Measurements from ENCODE around the gene LRRC4C.

LRRC4C gene

GRCh38 chr11:41289408-41289807, 170.0 kb downstream of the LRRC4C start:
- H3K4me2 ChIP-seq (ENCODE audit: low read length), result no peak overlapping the region
- no peaks in the 10 kb centered on the region for H3K4me1 ChIP-seq (ENCODE audit: control insufficient read depth, insufficient read depth, low read length)
- H3K9me3 ChIP-seq (replicated peaks; ENCODE audit: low read length), result no peaks in the 10 kb centered on the region
- H3K27me3 ChIP-seq (ENCODE audit: control insufficient read depth, insufficient read depth, low read length), result no peaks in the 10 kb centered on the region
- H3K36me3 ChIP-seq (ENCODE audit: insufficient read depth, low read length), result no peaks in the 10 kb centered on the region
- no peak overlapping the region for H3K4me3 ChIP-seq (ENCODE audit: low read length)
- no peak overlapping the region for H3K9ac ChIP-seq (ENCODE audit: low read depth, low read length)

- Histone ChIP-seq H3K9ac (ENCODE audit: low read depth, low read length) (no peak overlapping the region), H3K4me2 (ENCODE audit: low read length) (no peak overlapping the region), H3K36me3 (ENCODE audit: insufficient read depth, low read length) (no peaks in the 10 kb centered on the region), H3K27me3 (ENCODE audit: control insufficient read depth, insufficient read depth, low read length) (no peaks in the 10 kb centered on the region), H3K4me3 (ENCODE audit: low read length) (no peak overlapping the region), H3K9me3 (replicated peaks; ENCODE audit: low read length) (no peaks in the 10 kb centered on the region), H3K4me1 (ENCODE audit: control insufficient read depth, insufficient read depth, low read length) (no peaks in the 10 kb centered on the region)
These were observed 172.7 kb downstream of the LRRC4C start for GRCh38 chr11:41286751-41287150.

- Histone ChIP-seq H3K9ac (ENCODE audit: low read depth, low read length) (no peak overlapping the region), H3K27me3 (ENCODE audit: control insufficient read depth, insufficient read depth, low read length) (no peaks in the 10 kb centered on the region)
These were observed 175.1 kb downstream of the LRRC4C start for GRCh38 chr11:41284354-41284753.

DNA sequence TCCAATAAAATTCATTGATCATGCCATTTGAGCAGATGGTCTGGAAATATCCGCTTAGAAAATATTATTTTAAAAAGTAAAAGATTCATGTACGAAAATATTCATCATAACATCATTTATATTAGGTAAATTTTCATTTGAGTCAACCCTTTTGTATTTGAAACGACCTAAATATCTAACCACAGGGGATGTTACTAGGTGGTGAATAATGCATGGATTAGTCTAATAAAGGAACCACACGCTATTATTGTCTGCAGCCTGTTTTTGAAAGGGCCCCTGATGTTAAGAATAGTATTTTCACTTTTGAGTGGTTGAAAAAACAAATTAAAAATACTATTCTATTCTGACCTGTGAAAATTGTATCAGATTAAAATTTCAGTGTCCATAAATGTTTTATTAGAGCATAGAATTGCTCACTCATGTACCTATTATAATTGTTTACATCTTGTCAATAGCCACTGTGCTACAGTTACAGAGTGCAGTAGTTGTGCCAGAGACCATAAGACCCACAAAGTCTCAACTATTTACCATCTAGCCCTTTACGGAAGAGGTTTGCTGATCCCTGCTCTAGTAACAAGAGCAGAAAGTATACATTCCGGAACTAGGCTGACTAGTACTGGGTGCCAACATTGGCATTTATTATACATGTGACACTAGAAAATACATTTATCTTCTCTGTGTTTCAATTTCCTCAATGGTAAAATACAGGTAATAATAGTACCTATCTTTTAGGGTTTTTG, 176.1 kb downstream of the LRRC4C start:
- H3K4me2 ChIP-seq (ENCODE audit: low read length), result no peak overlapping the region
- no peaks in the 10 kb centered on the region for H3K4me1 ChIP-seq (ENCODE audit: control insufficient read depth, insufficient read depth, low read length)
- H3K36me3 ChIP-seq (ENCODE audit: insufficient read depth, low read length), result no peaks in the 10 kb centered on the region
- H3K9ac ChIP-seq (ENCODE audit: low read depth, low read length), result no peak overlapping the region
- H3K27me3 ChIP-seq (ENCODE audit: control insufficient read depth, insufficient read depth, low read length), result no peaks in the 10 kb centered on the region
- no peak overlapping the region for H3K4me3 ChIP-seq (ENCODE audit: low read length)
- no peaks in the 10 kb centered on the region for H3K9me3 ChIP-seq (replicated peaks; ENCODE audit: low read length)

More at GRCh38 chr11:41284354-41284753, 175.1 kb downstream of the LRRC4C start:
- no peak overlapping the region for H3K4me2 ChIP-seq (ENCODE audit: low read length)
- H3K9me3 ChIP-seq (replicated peaks; ENCODE audit: low read length), result no peaks in the 10 kb centered on the region
- no peaks in the 10 kb centered on the region for H3K4me1 ChIP-seq (ENCODE audit: control insufficient read depth, insufficient read depth, low read length)
- H3K4me3 ChIP-seq (ENCODE audit: low read length), result no peak overlapping the region
- H3K36me3 ChIP-seq (ENCODE audit: insufficient read depth, low read length), result no peaks in the 10 kb centered on the region

GRCh38 chr11:41282395-41282794, 177.1 kb downstream of the LRRC4C start:
- H3K4me1 ChIP-seq (ENCODE audit: control insufficient read depth, insufficient read depth, low read length), result no peaks in the 10 kb centered on the region
- H3K4me3 ChIP-seq (ENCODE audit: low read length), result no peak overlapping the region
- H3K36me3 ChIP-seq (ENCODE audit: insufficient read depth, low read length), result no peaks in the 10 kb centered on the region
- no peak overlapping the region for H3K4me2 ChIP-seq (ENCODE audit: low read length)
- no peaks in the 10 kb centered on the region for H3K27me3 ChIP-seq (ENCODE audit: control insufficient read depth, insufficient read depth, low read length)
- no peaks in the 10 kb centered on the region for H3K9me3 ChIP-seq (replicated peaks; ENCODE audit: low read length)
- H3K9ac ChIP-seq (ENCODE audit: low read depth, low read length), result no peak overlapping the region

GRCh38 chr11:41281131-41281742, 178.2 kb downstream of the LRRC4C start:
- Histone ChIP-seq H3K27me3 (ENCODE audit: control insufficient read depth, insufficient read depth, low read length) (no peaks in the 10 kb centered on the region), H3K9ac (ENCODE audit: low read depth, low read length) (no peak overlapping the region), H3K4me1 (ENCODE audit: control insufficient read depth, insufficient read depth, low read length) (no peaks in the 10 kb centered on the region), H3K4me2 (ENCODE audit: low read length) (no peak overlapping the region), H3K36me3 (ENCODE audit: insufficient read depth, low read length) (no peaks in the 10 kb centered on the region), H3K9me3 (replicated peaks; ENCODE audit: low read length) (no peaks in the 10 kb centered on the region), H3K4me3 (ENCODE audit: low read length) (no peak overlapping the region)

- Histone ChIP-seq H3K4me2 (ENCODE audit: low read length) (no peak overlapping the region), H3K4me3 (ENCODE audit: low read length) (no peak overlapping the region), H3K9ac (ENCODE audit: low read depth, low read length) (no peak overlapping the region), H3K27me3 (ENCODE audit: control insufficient read depth, insufficient read depth, low read length) (no peaks in the 10 kb centered on the region), H3K9me3 (replicated peaks; ENCODE audit: low read length) (peaks cover 8% of the 10 kb centered on the region), H3K36me3 (ENCODE audit: insufficient read depth, low read length) (no peaks in the 10 kb centered on the region), H3K4me1 (ENCODE audit: control insufficient read depth, insufficient read depth, low read length) (no peaks in the 10 kb centered on the region)
These were observed 184.6 kb downstream of the LRRC4C start for GRCh38 chr11:41274831-41275230.

DNA sequence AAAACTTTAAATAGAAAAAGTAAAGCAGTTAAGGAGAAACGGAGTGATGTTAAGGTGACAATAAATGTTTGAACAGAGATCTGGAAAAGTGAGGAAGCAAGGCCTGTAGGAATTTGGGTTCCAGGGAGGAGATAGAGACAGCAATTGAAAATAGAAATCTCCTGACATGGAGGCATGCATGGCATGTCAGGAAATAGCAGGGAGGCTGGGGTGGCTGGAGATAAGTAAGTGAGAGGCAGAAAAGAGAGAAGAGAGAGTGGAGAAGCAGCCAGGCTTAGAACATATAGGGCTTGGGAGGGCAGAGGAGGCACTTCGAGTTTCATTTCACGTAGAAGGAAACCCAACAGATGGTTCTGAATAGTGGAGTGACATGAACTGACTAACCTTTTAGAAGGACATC, 185.5 kb downstream of the LRRC4C start:
- no peaks in the 10 kb centered on the region for H3K4me1 ChIP-seq (ENCODE audit: control insufficient read depth, insufficient read depth, low read length)
- no peak overlapping the region for H3K9ac ChIP-seq (ENCODE audit: low read depth, low read length)
- H3K4me3 ChIP-seq (ENCODE audit: low read length), result no peak overlapping the region
- no peaks in the 10 kb centered on the region for H3K36me3 ChIP-seq (ENCODE audit: insufficient read depth, low read length)
- H3K27me3 ChIP-seq (ENCODE audit: control insufficient read depth, insufficient read depth, low read length), result no peaks in the 10 kb centered on the region
- H3K9me3 ChIP-seq (replicated peaks; ENCODE audit: low read length), result peaks cover 8% of the 10 kb centered on the region
- no peak overlapping the region for H3K4me2 ChIP-seq (ENCODE audit: low read length)

- Histone ChIP-seq H3K4me3 (ENCODE audit: low read length) (no peak overlapping the region), H3K9me3 (replicated peaks; ENCODE audit: low read length) (peaks cover 2% of the 10 kb centered on the region), H3K36me3 (ENCODE audit: insufficient read depth, low read length) (no peaks in the 10 kb centered on the region), H3K9ac (ENCODE audit: low read depth, low read length) (no peak overlapping the region), H3K4me2 (ENCODE audit: low read length) (no peak overlapping the region), H3K27me3 (ENCODE audit: control insufficient read depth, insufficient read depth, low read length) (no peaks in the 10 kb centered on the region), H3K4me1 (ENCODE audit: control insufficient read depth, insufficient read depth, low read length) (no peaks in the 10 kb centered on the region)
These were observed 192.0 kb downstream of the LRRC4C start for GRCh38 chr11:41267451-41267850.

- H3K4me1 ChIP-seq (ENCODE audit: control insufficient read depth, insufficient read depth, low read length), result no peaks in the 10 kb centered on the region
- H3K9ac ChIP-seq (ENCODE audit: low read depth, low read length), result no peak overlapping the region
- no peak overlapping the region for H3K4me3 ChIP-seq (ENCODE audit: low read length)
- H3K27me3 ChIP-seq (ENCODE audit: control insufficient read depth, insufficient read depth, low read length), result no peaks in the 10 kb centered on the region
- no peaks in the 10 kb centered on the region for H3K36me3 ChIP-seq (ENCODE audit: insufficient read depth, low read length)
- H3K9me3 ChIP-seq (replicated peaks; ENCODE audit: low read length), result peaks cover 7% of the 10 kb centered on the region
- H3K4me2 ChIP-seq (ENCODE audit: low read length), result no peak overlapping the region
These were observed 203.4 kb downstream of the LRRC4C start for GRCh38 chr11:41256041-41256440.

DNA sequence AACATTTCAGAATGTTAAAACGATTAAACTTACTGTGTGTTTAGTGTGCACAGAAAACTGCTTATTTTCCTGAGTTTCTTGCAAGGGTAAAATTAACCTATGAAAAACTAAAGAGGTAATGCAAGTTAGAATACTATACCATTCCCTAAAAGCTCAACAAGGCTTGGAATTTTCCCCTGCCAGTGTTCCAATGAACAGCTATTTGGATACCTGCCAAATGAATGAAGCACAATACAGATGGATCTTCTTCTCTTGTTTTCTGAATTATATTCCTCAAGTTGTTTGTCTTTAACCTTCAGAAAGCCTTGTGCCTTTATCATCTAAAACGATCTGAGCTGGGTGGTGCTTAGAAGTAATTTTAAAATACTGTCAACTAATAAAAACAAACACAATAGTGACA, 204.5 kb downstream of the LRRC4C start:
- H3K4me3 ChIP-seq (ENCODE audit: low read length), result no peak overlapping the region
- H3K27me3 ChIP-seq (ENCODE audit: control insufficient read depth, insufficient read depth, low read length), result no peaks in the 10 kb centered on the region
- H3K9me3 ChIP-seq (replicated peaks; ENCODE audit: low read length), result peaks cover 7% of the 10 kb centered on the region
- H3K9ac ChIP-seq (ENCODE audit: low read depth, low read length), result no peak overlapping the region
- H3K36me3 ChIP-seq (ENCODE audit: insufficient read depth, low read length), result no peaks in the 10 kb centered on the region
- no peaks in the 10 kb centered on the region for H3K4me1 ChIP-seq (ENCODE audit: control insufficient read depth, insufficient read depth, low read length)
- no peak overlapping the region for H3K4me2 ChIP-seq (ENCODE audit: low read length)

DNA sequence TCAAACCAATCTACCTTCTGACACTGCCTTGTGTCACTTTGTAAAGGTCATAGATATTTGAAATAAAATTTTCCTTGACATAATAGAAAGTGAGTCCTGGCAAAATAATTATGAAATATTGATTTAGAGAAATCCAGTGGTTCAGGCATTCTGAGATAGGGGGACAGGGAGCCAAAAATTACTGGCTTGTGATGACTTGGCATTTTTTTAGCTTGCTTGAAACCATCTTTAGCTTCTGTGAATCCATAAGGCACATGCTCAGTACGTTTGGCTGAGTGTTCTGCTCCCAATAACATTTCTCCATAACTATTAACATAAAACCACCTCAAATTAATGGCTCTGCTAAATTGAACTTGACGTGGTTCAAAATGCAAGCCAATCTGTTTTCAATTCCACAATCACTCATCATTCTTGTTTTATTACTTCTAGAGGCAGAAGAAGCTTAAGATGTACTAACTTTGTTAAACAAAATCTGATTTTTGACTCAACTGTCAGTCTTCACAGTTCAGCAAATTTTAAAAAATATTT, 209.0 kb downstream of the LRRC4C start:
- Histone ChIP-seq H3K9me3 (replicated peaks; ENCODE audit: low read length) (peaks cover 4% of the 10 kb centered on the region), H3K36me3 (ENCODE audit: insufficient read depth, low read length) (no peaks in the 10 kb centered on the region), H3K4me2 (ENCODE audit: low read length) (no peak overlapping the region), H3K27me3 (ENCODE audit: control insufficient read depth, insufficient read depth, low read length) (no peaks in the 10 kb centered on the region), H3K9ac (ENCODE audit: low read depth, low read length) (no peak overlapping the region), H3K4me1 (ENCODE audit: control insufficient read depth, insufficient read depth, low read length) (no peaks in the 10 kb centered on the region), H3K4me3 (ENCODE audit: low read length) (no peak overlapping the region)

All from skeletal muscle satellite cell (primary cell).